ENCODE results near the gene GNAI3. TPM values are rescaled to one million over a fixed set of nuclear protein-coding genes. Genes with fewer than 3 reads are reported as not detected.

The GNAI3 gene
- total and polyA plus RNA-seq, 10 of the 15 experiments (the other 5 are each of a cell fraction or from before 2014, with no cell fraction given): 5.9 to 13.8 (median 8.0) TPM

- TF ChIP-seq ZNF592 (IDR thresholded peaks at IDR 0.05) (no peak), HDAC6 (IDR thresholded peaks at IDR 0.05; ENCODE audit: unreplicated experiment) (no peak), SPI1 (IDR thresholded peaks at IDR 0.05; ENCODE audit: borderline replicate concordance, insufficient read depth, low read depth, low read length) (no peak), E2F4 (IDR thresholded peaks at IDR 0.05; ENCODE audit: low read depth, low read length) (no peak), FOXK2 (IDR thresholded peaks at IDR 0.05) (no peak)
Observed at GRCh38 chr1:109541102-109541501, 7.3 kb upstream of the GNAI3 start (continued).

- DNase-seq (ENCODE audit: low read depth, low spot score) (no peak), FAIRE-seq (no peak), ATAC-seq (no peak)
- H3K4me2 ChIP-seq (ENCODE audit: control insufficient read depth, insufficient read depth): no peak overlapping the region
- BruUV-seq (replicated peaks): no TSS peak
- WGBS (ENCODE audit: insufficient coverage, insufficient replicate concordance, low lambda C conversion rate, missing lambda C conversion rate): 71% methylated on average over 10 of the region's 10 CpGs
- H3K4me3 ChIP-seq: no peak overlapping the region
- no peak overlapping the region for H3K27ac ChIP-seq (ENCODE audit: control insufficient read depth, insufficient read depth)
- ChIA-PET RAD21 (ENCODE audit: unreplicated experiment) (interaction anchor here (4.7 kb wide), 1 partner anchor 442 kb away, joined by 38 read pairs; the partner anchor contains the start of gene AHCYL1), POLR2A (no interaction called here), SMC1A (ENCODE audit: uncharacterized antibody, unreplicated experiment) (interaction anchor here (1.7 to 4.6 kb wide), 2 partner anchors 96 to 97 kb away, joined by 6 to 117 read pairs; no protein-coding TSS in a partner anchor), CTCF (interaction anchor here (1.5 to 21.3 kb wide), 5 partner anchors 10 to 441 kb away, joined by 4 to 1280 read pairs (median 18); partner anchors contain the start of genes AHCYL1, AMIGO1 and CYB561D1)
- no peaks in the 10 kb centered on the region for H3K36me3 ChIP-seq (ENCODE audit: control insufficient read depth in 2 of 2, insufficient read depth in 2 of 2, low read length in 1 of 2)
- H2AFZ ChIP-seq (ENCODE audit: control insufficient read depth, low read depth, low read length): no peak overlapping the region
- no peaks in the 10 kb centered on the region for H3K9me3 ChIP-seq (replicated peaks; ENCODE audit: control insufficient read depth, insufficient read depth, low read length)
- peaks cover 6% of the 10 kb centered on the region for H3K4me1 ChIP-seq (ENCODE audit: control insufficient read depth, insufficient read depth, low read length)
- H3K27me3 ChIP-seq (replicated peaks in 1 of 2; ENCODE audit: control insufficient read depth in 2 of 2, insufficient read depth in 2 of 2, low read length in 1 of 2): no peaks in the 10 kb centered on the region
- intact Hi-C loops (cut with micrococcal nuclease; ENCODE audit: unreplicated experiment) (no loop called here), in situ Hi-C loops (cut with MboI) (no loop called here)
- no peaks in the 10 kb centered on the region for H4K20me1 ChIP-seq (ENCODE audit: control insufficient read depth, insufficient read depth)
- TF ChIP-seq, protein P1, sequence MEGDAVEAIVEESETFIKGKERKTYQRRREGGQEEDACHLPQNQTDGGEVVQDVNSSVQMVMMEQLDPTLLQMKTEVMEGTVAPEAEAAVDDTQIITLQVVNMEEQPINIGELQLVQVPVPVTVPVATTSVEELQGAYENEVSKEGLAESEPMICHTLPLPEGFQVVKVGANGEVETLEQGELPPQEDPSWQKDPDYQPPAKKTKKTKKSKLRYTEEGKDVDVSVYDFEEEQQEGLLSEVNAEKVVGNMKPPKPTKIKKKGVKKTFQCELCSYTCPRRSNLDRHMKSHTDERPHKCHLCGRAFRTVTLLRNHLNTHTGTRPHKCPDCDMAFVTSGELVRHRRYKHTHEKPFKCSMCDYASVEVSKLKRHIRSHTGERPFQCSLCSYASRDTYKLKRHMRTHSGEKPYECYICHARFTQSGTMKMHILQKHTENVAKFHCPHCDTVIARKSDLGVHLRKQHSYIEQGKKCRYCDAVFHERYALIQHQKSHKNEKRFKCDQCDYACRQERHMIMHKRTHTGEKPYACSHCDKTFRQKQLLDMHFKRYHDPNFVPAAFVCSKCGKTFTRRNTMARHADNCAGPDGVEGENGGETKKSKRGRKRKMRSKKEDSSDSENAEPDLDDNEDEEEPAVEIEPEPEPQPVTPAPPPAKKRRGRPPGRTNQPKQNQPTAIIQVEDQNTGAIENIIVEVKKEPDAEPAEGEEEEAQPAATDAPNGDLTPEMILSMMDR (IDR thresholded peaks at IDR 0.05 in 2 of 3, conservative IDR thresholded peaks at IDR 0.05 in 1 of 3; ENCODE audit: control insufficient read depth in 2 of 3, extremely low read depth in 1 of 3, insufficient read depth in 1 of 3, low read depth in 3 of 3, low read length in 3 of 3): no peak
- TF ChIP-seq HDAC2 (IDR thresholded peaks at IDR 0.05) (no peak), TCF12 (IDR thresholded peaks at IDR 0.05; ENCODE audit: low read depth, low read length) (no peak), ZSCAN29 (IDR thresholded peaks at IDR 0.05) (no peak)
- TF ChIP-seq, protein P2, sequence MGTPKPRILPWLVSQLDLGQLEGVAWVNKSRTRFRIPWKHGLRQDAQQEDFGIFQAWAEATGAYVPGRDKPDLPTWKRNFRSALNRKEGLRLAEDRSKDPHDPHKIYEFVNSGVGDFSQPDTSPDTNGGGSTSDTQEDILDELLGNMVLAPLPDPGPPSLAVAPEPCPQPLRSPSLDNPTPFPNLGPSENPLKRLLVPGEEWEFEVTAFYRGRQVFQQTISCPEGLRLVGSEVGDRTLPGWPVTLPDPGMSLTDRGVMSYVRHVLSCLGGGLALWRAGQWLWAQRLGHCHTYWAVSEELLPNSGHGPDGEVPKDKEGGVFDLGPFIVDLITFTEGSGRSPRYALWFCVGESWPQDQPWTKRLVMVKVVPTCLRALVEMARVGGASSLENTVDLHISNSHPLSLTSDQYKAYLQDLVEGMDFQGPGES (IDR thresholded peaks at IDR 0.05): no peak
- TF ChIP-seq, protein P3, sequence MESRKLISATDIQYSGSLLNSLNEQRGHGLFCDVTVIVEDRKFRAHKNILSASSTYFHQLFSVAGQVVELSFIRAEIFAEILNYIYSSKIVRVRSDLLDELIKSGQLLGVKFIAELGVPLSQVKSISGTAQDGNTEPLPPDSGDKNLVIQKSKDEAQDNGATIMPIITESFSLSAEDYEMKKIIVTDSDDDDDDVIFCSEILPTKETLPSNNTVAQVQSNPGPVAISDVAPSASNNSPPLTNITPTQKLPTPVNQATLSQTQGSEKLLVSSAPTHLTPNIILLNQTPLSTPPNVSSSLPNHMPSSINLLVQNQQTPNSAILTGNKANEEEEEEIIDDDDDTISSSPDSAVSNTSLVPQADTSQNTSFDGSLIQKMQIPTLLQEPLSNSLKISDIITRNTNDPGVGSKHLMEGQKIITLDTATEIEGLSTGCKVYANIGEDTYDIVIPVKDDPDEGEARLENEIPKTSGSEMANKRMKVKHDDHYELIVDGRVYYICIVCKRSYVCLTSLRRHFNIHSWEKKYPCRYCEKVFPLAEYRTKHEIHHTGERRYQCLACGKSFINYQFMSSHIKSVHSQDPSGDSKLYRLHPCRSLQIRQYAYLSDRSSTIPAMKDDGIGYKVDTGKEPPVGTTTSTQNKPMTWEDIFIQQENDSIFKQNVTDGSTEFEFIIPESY (IDR thresholded peaks at IDR 0.05): no peak
- H3K79me2 ChIP-seq (ENCODE audit: control insufficient read depth, insufficient read depth, low read length): peaks cover 11% of the 10 kb centered on the region
- H3K9ac ChIP-seq (ENCODE audit: control insufficient read depth, insufficient read depth, low read length): no peak overlapping the region
Observed at GRCh38 chr1:109542657-109543056, 5.8 kb upstream of the GNAI3 start.
